TTC549 (cell line): ENCODE results near the gene SUFU.
"Not testable (repeated sequence)": the region's sequence is repeated elsewhere in the genome, so short reads cannot be mapped to it uniquely, and the experiment has no call there.

Source experiments
- FAIRE-seq: peaks from 2 replicates; lab custom pipeline; 2012; peaks lifted over from hg19 to GRCh38; lab: Jason Lieb, UNC

SUFU gene

GRCh38 chr10:102503264-102504178 lies at the start of gene SUFU:
SUFU (plus strand) TSS chr10:102503972; CDS start chr10:102504153, 181 bp downstream.
- peak; percentile 5 for FAIRE-seq

- not testable (repeated sequence) for FAIRE-seq
These were observed 48.9 kb upstream of the SUFU start for GRCh38 chr10:102454662-102455487.

- FAIRE-seq = no peak
These were observed 47.8 kb upstream of the SUFU start for GRCh38 chr10:102455893-102456471.

- FAIRE-seq = no peak
These were observed 46.1 kb upstream of the SUFU start for GRCh38 chr10:102457591-102458150.

GRCh38 chr10:102458656-102459055 lies 45.1 kb upstream of the SUFU start:
- no peak for FAIRE-seq

- FAIRE-seq = no peak
These were observed 43.0 kb upstream of the SUFU start for GRCh38 chr10:102460836-102461186.

- no peak for FAIRE-seq
These were observed 42.4 kb upstream of the SUFU start for GRCh38 chr10:102461187-102462054.

GRCh38 chr10:102462512-102463054 lies 41.2 kb upstream of the SUFU start:
- FAIRE-seq = no peak

GRCh38 chr10:102463983-102464382 lies 39.8 kb upstream of the SUFU start:
- no peak for FAIRE-seq

GRCh38 chr10:102465466-102465865 lies 38.3 kb upstream of the SUFU start:
- FAIRE-seq = no peak

- FAIRE-seq = no peak
These were observed 36.5 kb upstream of the SUFU start for GRCh38 chr10:102467318-102467717.

GRCh38 chr10:102467971-102468438 lies 35.8 kb upstream of the SUFU start:
- no peak for FAIRE-seq

- no peak for FAIRE-seq
These were observed 35.1 kb upstream of the SUFU start for GRCh38 chr10:102468683-102469082.

- FAIRE-seq = no peak
These were observed 32.9 kb upstream of the SUFU start for GRCh38 chr10:102470579-102471546.

GRCh38 chr10:102473445-102474331 lies 30.1 kb upstream of the SUFU start:
- FAIRE-seq = no peak

- FAIRE-seq = no peak
These were observed 28.2 kb upstream of the SUFU start for GRCh38 chr10:102475451-102476040.

GRCh38 chr10:102476466-102477141 lies 27.2 kb upstream of the SUFU start:
- FAIRE-seq = no peak

- no peak for FAIRE-seq
These were observed 24.1 kb upstream of the SUFU start for GRCh38 chr10:102479651-102480050.
